Keratinocyte (primary cell): ENCODE measurements around the gene NSG2.

ENCODE experiments used
- CTCF ChIP-seq, 3 experiments: IDR thresholded peaks in 1 of 3; conservative IDR thresholded peaks in 1 of 3; optimal IDR thresholded peaks in 1 of 3; 2 replicates in 2 of 3; 3 replicates in 1 of 3; pipeline versions ENCODE3 to v1.5.1; 2011; ENCODE audit warnings: low read length in 3 of 3, mild to moderate bottlenecking in 3 of 3, moderate library complexity in 2 of 3, control low read depth in 1 of 3, inconsistent platforms in 1 of 3; ENCODE audit not compliant: insufficient read depth in 2 of 3; ENCODE audit errors: extremely low read depth in 1 of 3
- EZH2 ChIP-seq: IDR thresholded peaks from one replicate; pipeline ENCODE4 v1.6.1; 2012; ENCODE audit warnings: inconsistent platforms, mild to moderate bottlenecking, low read length, moderate library complexity

- no peak for TF ChIP-seq CTCF (optimal IDR thresholded peaks at IDR 0.05 in 1 of 3, IDR thresholded peaks at IDR 0.05 in 1 of 3, conservative IDR thresholded peaks at IDR 0.05 in 1 of 3; ENCODE audit: extremely low read depth in 1 of 3, insufficient read depth in 2 of 3, low read length in 3 of 3)
- no peak for TF ChIP-seq EZH2
Observed at GRCh38 chr5:174134545-174134944, 89.0 kb downstream of the NSG2 start.
